Kidney epithelial cell (primary cell): ENCODE results near the gene DGKB. TPM values are rescaled to one million over a fixed set of nuclear protein-coding genes. Genes with fewer than 3 reads are reported as not detected.
A peak's percentile ranks its signal among the peaks of the same experiment; 100 is the strongest.

ENCODE experiments used
- DNase-seq: peaks from one replicate; pipeline ENCODE4 v3.0.0-alpha.2; 2010; ENCODE audit warnings: low read depth
- H3K27me3 ChIP-seq: 2 replicates; pipeline ENCODE4 v1.6.0; 2011; ENCODE audit warnings: low read length; ENCODE audit not compliant: control insufficient read depth, insufficient read depth
- H3K36me3 ChIP-seq: 2 replicates; pipeline ENCODE4 v1.5.1; 2011; ENCODE audit warnings: low read length; ENCODE audit not compliant: control insufficient read depth, insufficient read depth
- H3K4me3 ChIP-seq: 2 replicates; pipeline ENCODE4 v1.5.1; 2011; ENCODE audit warnings: low read depth, mild to moderate bottlenecking, control low read depth, low read length
- CTCF ChIP-seq: IDR thresholded peaks from 2 replicates; pipeline ENCODE4 v1.5.1; 2011; ENCODE audit warnings: mild to moderate bottlenecking, moderate library complexity, low read length, control low read depth, inconsistent platforms; ENCODE audit not compliant: insufficient read depth, poor library complexity, severe bottlenecking
- total RNA-seq: library from RNA; depleted of rRNA; stranded (reverse); fragments of >200 nt; gene quantifications from 2 replicates; pipeline ENCODE4 v1.2.3, GENCODE V29; 2015

The DGKB gene
- total RNA-seq: 0.41 TPM in 1 of 2 replicates, not detected in the other

- Histone ChIP-seq H3K4me3 (peak within 1 kb of the TSS; percentile 36), H3K36me3 (no peaks in the 10 kb centered on the region), H3K27me3 (no peaks in the 10 kb centered on the region)
- DNase-seq: no peak
- no peak for TF ChIP-seq CTCF
Measured at GRCh38 chr7:14902589-14903067, at the start of gene DGKB. Gene DGKB, minus strand, starts transcription at chr7:14902751.

- H3K4me3 ChIP-seq: no peak overlapping the region
- no peaks in the 10 kb centered on the region for H3K27me3 ChIP-seq
- no peak for TF ChIP-seq CTCF
- no peaks in the 10 kb centered on the region for H3K36me3 ChIP-seq
- no peak for DNase-seq
Measured at GRCh38 chr7:14950013-14950412, 47.5 kb upstream of the DGKB start.

GRCh38 chr7:14938181-14938580 lies 35.6 kb upstream of the DGKB start:
- TF ChIP-seq CTCF: no peak
- no peaks in the 10 kb centered on the region for H3K27me3 ChIP-seq
- DNase-seq: no peak
- H3K4me3 ChIP-seq: no peak overlapping the region
- no peaks in the 10 kb centered on the region for H3K36me3 ChIP-seq

- H3K4me3 ChIP-seq: no peak overlapping the region
- H3K27me3 ChIP-seq: no peaks in the 10 kb centered on the region
- H3K36me3 ChIP-seq: no peaks in the 10 kb centered on the region
- DNase-seq: no peak
- TF ChIP-seq CTCF: no peak
Measured at GRCh38 chr7:14937581-14937980, 35.0 kb upstream of the DGKB start.

GRCh38 chr7:14936554-14936953 lies 34.0 kb upstream of the DGKB start:
- H3K4me3 ChIP-seq: no peak overlapping the region
- H3K36me3 ChIP-seq: no peaks in the 10 kb centered on the region
- DNase-seq: peak; percentile 85
- no peak for TF ChIP-seq CTCF
- H3K27me3 ChIP-seq: no peaks in the 10 kb centered on the region

GRCh38 chr7:14934839-14935238 lies 32.3 kb upstream of the DGKB start:
- no peaks in the 10 kb centered on the region for H3K36me3 ChIP-seq
- H3K4me3 ChIP-seq: no peak overlapping the region
- no peak for DNase-seq
- no peak for TF ChIP-seq CTCF
- H3K27me3 ChIP-seq: no peaks in the 10 kb centered on the region
